Parietal lobe (tissue), 2 donors: ENCODE measurements around the gene KIAA1217. TPM values are rescaled to one million over a fixed set of nuclear protein-coding genes. Genes with fewer than 3 reads are reported as not detected.

Experiments used
- small RNA-seq: library from RNA; depleted of rRNA; stranded (forward); fragments of <200 nt; gene quantifications from one replicate; pipeline ENCODE3, GENCODE V24; 2014; ENCODE audit warnings: low replicate concordance
- total RNA-seq: library from RNA; depleted of rRNA; stranded (reverse); fragments of >200 nt; gene quantifications from one replicate; pipeline ENCODE4 v1.2.3, GENCODE V29; 2014

KIAA1217 gene
- 19.4 TPM for total RNA-seq

GRCh38 chr10:24208661-24209431 lies at the start of gene KIAA1217:
Gene KIAA1217, plus strand, starts transcription at chr10:24209138. Its CDS starts 56 bp downstream, at chr10:24209194.

Small RNA genes lying within 50 kb of the gene (small RNA-seq; reads per million reads assigned to genes)
- not detected for gene AC063961.1
- not detected for gene MIR603
